IMR-90 (cell line): ENCODE data around the gene ZMIZ1. TPM values are rescaled to one million over a fixed set of nuclear protein-coding genes. Genes with fewer than 3 reads are reported as not detected.

ENCODE experiments used
- ATAC-seq: fragments of 200-7000 bp; cut with Tn5 transposase; 2 replicates; pipeline ENCODE4 v1.9.1; 2020; ENCODE audit warnings: low read depth, mild to moderate bottlenecking, moderate library complexity
- BruUV-seq: library from RNA; stranded (reverse); fragments of 400-500 nt; replicated peaks from 2 replicates; lab custom pipeline; 2021; lab: Mats Ljungman, UMichigan
- CTCF ChIA-PET: fragments of 300-600 bp; formaldehyde crosslinking; extraction: SDS; loops from one replicate; lab custom pipeline; 2021; ENCODE audit warnings: antibody characterized with exemption; lab: Yijun Ruan, JAX
- POLR2A ChIA-PET: fragments of 300-600 bp; sonication (Branson Sonifier 250); formaldehyde crosslinking; loops from one replicate; lab custom pipeline; 2022; ENCODE audit warnings: antibody characterized with exemption; ENCODE audit not compliant: unreplicated experiment; lab: Charles Lee
- DNase-seq: peaks from one replicate; pipeline ENCODE4 v3.0.0; 2013
- H2AFZ ChIP-seq: replicated peaks from 2 replicates; pipeline ENCODE3; 2013; ENCODE audit warnings: low read length, mild to moderate bottlenecking; ENCODE audit not compliant: poor library complexity
- H2AK5ac ChIP-seq: 2 replicates; pipeline ENCODE4 v1.6.1; 2013; ENCODE audit warnings: low read depth, low read length, inconsistent platforms
- H2AK9ac ChIP-seq: replicated peaks from 2 replicates; pipeline ENCODE3; 2013; ENCODE audit warnings: mild to moderate bottlenecking, low read depth, low read length, moderate library complexity; ENCODE audit not compliant: poor library complexity
- H2BK120ac ChIP-seq: 2 replicates; pipeline ENCODE4 v1.6.1; 2013; ENCODE audit warnings: low read depth, low read length, inconsistent platforms
- H2BK15ac ChIP-seq: 3 replicates; pipeline ENCODE4 v1.6.1; 2013; ENCODE audit warnings: low read depth, low read length, inconsistent platforms
- H2BK20ac ChIP-seq: 2 replicates; pipeline ENCODE4 v1.6.1; 2013; ENCODE audit warnings: low read depth, mild to moderate bottlenecking, inconsistent platforms, low read length, moderate library complexity
- H2BK5ac ChIP-seq: 2 replicates; pipeline ENCODE4 v1.6.1; 2013; ENCODE audit warnings: mild to moderate bottlenecking, low read depth, low read length, inconsistent platforms; ENCODE audit not compliant: poor library complexity, severe bottlenecking
- H3K14ac ChIP-seq: replicated peaks from 2 replicates; pipeline ENCODE4 v1.6.1; 2013; ENCODE audit warnings: low read depth, low read length, inconsistent platforms
- H3K18ac ChIP-seq: 2 replicates; pipeline ENCODE4 v1.6.1; 2013; ENCODE audit warnings: low read depth, low read length, control low read depth
- H3K23ac ChIP-seq: 2 replicates; pipeline ENCODE4 v1.6.1; 2013; ENCODE audit warnings: low read depth, low read length, inconsistent platforms
- H3K27ac ChIP-seq: 2 replicates; pipeline ENCODE4 v1.5.1; 2013; ENCODE audit warnings: mild to moderate bottlenecking, control low read depth, low read length; ENCODE audit not compliant: insufficient read depth
- H3K27me3 ChIP-seq: 2 replicates; pipeline ENCODE4 v1.6.1; 2013; ENCODE audit warnings: low read length; ENCODE audit not compliant: control insufficient read depth, insufficient read depth
- H3K36me3 ChIP-seq: 2 replicates; pipeline ENCODE4 v1.6.1; 2013; ENCODE audit warnings: low read length, mixed read lengths; ENCODE audit not compliant: control insufficient read depth, insufficient read depth
- H3K4ac ChIP-seq: 2 replicates; pipeline ENCODE4 v1.6.1; 2013; ENCODE audit warnings: low read depth, low read length, inconsistent platforms
- H3K4me1 ChIP-seq: 2 replicates; pipeline ENCODE4 v1.6.1; 2013; ENCODE audit warnings: low read length, mixed read lengths; ENCODE audit not compliant: control insufficient read depth, insufficient read depth
- H3K4me2 ChIP-seq: 2 replicates; pipeline ENCODE4 v1.6.1; 2013; ENCODE audit warnings: low read depth, mild to moderate bottlenecking, control low read depth, low read length, moderate library complexity
- H3K4me3 ChIP-seq: 2 replicates; pipeline ENCODE4 v1.5.1; 2013; ENCODE audit warnings: low read depth, mild to moderate bottlenecking, control low read depth, low read length, moderate library complexity; ENCODE audit not compliant: insufficient read depth
- H3K56ac ChIP-seq: 2 replicates; pipeline ENCODE4 v1.6.1; 2013; ENCODE audit warnings: low read length, inconsistent platforms; ENCODE audit not compliant: insufficient read depth; ENCODE audit errors: extremely low read depth
- H3K79me1 ChIP-seq, 2 experiments: 2 replicates each; pipeline ENCODE4 v1.6.1; 2013; ENCODE audit warnings: low read length in 2 of 2, inconsistent platforms in 1 of 2, low read depth in 1 of 2
- H3K9ac ChIP-seq: 2 replicates; pipeline ENCODE4 v1.6.1; 2013; ENCODE audit warnings: low read depth, low read length, control low read depth
- H3K9me1 ChIP-seq: 2 replicates; pipeline ENCODE4 v1.6.1; 2013; ENCODE audit warnings: low read length, inconsistent platforms; ENCODE audit not compliant: insufficient read depth
- H3K9me3 ChIP-seq: 2 replicates; pipeline ENCODE4 v1.6.1; 2013; ENCODE audit warnings: low read length; ENCODE audit not compliant: control insufficient read depth, insufficient read depth
- H4K20me1 ChIP-seq: 2 replicates; pipeline ENCODE4 v1.6.1; 2013; ENCODE audit warnings: low read length, inconsistent platforms; ENCODE audit not compliant: insufficient read depth
- H4K5ac ChIP-seq: 2 replicates; pipeline ENCODE4 v1.6.1; 2013; ENCODE audit warnings: mild to moderate bottlenecking, low read depth, low read length, control low read depth
- H4K8ac ChIP-seq, 2 experiments: 2 replicates each; pipeline ENCODE4 v1.6.1; 2013; ENCODE audit warnings: low read depth in 2 of 2, low read length in 2 of 2, control low read depth in 1 of 2, inconsistent platforms in 1 of 2
- H4K91ac ChIP-seq: 2 replicates; pipeline ENCODE4 v1.6.1; 2013; ENCODE audit warnings: low read depth, low read length, inconsistent platforms; ENCODE audit not compliant: insufficient read depth
- BHLHE40 ChIP-seq: fragments of 150-350 bp; IDR thresholded peaks from 2 replicates; pipeline ENCODE4 v1.6.1; 2016; ENCODE audit warnings: mild to moderate bottlenecking, low read depth, low read length
- CEBPB ChIP-seq: IDR thresholded peaks from 2 replicates; pipeline ENCODE4 v1.6.1; 2012; ENCODE audit warnings: low read depth, low read length, improper control_type of control experiment
- FOS ChIP-seq: fragments of 150-350 bp; IDR thresholded peaks from 2 replicates; pipeline ENCODE4 v1.6.1; 2016; ENCODE audit warnings: low read depth, low read length
- MAFK ChIP-seq: IDR thresholded peaks from 2 replicates; pipeline ENCODE4 v1.6.1; 2012; ENCODE audit warnings: low read depth, low read length, improper control_type of control experiment
- MAZ ChIP-seq: IDR thresholded peaks from 2 replicates; pipeline ENCODE4 v1.6.1; 2012; ENCODE audit warnings: low read depth, mild to moderate bottlenecking, low read length, improper control_type of control experiment, moderate library complexity, borderline replicate concordance
- MXI1 ChIP-seq: IDR thresholded peaks from 2 replicates; pipeline ENCODE4 v1.6.1; 2012; ENCODE audit warnings: low read depth, mild to moderate bottlenecking, low read length, moderate library complexity, borderline replicate concordance
- WGBS, 2 experiments: methylation state at CpG; one replicate each; pipeline versions ENCODE4 v1.1.5 to v1.1.7; 2013; ENCODE audit warnings: missing lambda C conversion rate in 2 of 2; ENCODE audit not compliant: insufficient read length in 1 of 2; ENCODE audit errors: extremely low coverage in 2 of 2; 5-methylcytosine and 5-hydroxymethylcytosine counted together
- dilution Hi-C: fragments of 300-500 bp; cut with HindIII; formaldehyde crosslinking; loops from one replicate; pipeline ENCODE4 v1.14.3; 2018; ENCODE audit warnings: low sequenced_read_pairs; ENCODE audit not compliant: unreplicated experiment
- in situ Hi-C: fragments of 300-500 bp; cut with MboI; formaldehyde crosslinking; loops from 3 replicates; pipeline ENCODE4 v1.14.3; 2019; ENCODE audit warnings: low sequenced_read_pairs, inconsistent platforms, mixed read lengths
- intact Hi-C: fragments of 100-400 bp; cut with micrococcal nuclease; formaldehyde crosslinking; loops from 2 replicates; pipeline ENCODE4 v1.10.0; 2022
- polyA plus RNA-seq, 3 experiments: library from polyadenylated mRNA; depleted of rRNA; stranded (reverse); fragments of >200 nt; gene quantifications; 2 replicates each; pipeline ENCODE4 v1.2.3, GENCODE V29; 2012; ENCODE audit warnings: low replicate concordance in 1 of 3
- total RNA-seq: library from RNA; depleted of rRNA; stranded (reverse); fragments of >200 nt; gene quantifications from 2 replicates; pipeline ENCODE4 v1.2.3, GENCODE V29; 2012
- TF ChIP-seq, protein P1 (sequence below): fragments of 150-350 bp; IDR thresholded peaks from 2 replicates; pipeline ENCODE4 v1.6.1; 2017; ENCODE audit warnings: mild to moderate bottlenecking, antibody characterized with exemption, low read length, low read depth
- TF ChIP-seq, protein P2 (sequence below): conservative IDR thresholded peaks from 2 replicates; pipeline ENCODE4 v1.5.1; 2012; ENCODE audit warnings: mild to moderate bottlenecking, low read depth, low read length, improper control_type of control experiment

The ZMIZ1 gene
- total and polyA plus RNA-seq, 2 of the 4 experiments (the other 2 are of a cell fraction): 6.6 to 48.7 TPM

DNA sequence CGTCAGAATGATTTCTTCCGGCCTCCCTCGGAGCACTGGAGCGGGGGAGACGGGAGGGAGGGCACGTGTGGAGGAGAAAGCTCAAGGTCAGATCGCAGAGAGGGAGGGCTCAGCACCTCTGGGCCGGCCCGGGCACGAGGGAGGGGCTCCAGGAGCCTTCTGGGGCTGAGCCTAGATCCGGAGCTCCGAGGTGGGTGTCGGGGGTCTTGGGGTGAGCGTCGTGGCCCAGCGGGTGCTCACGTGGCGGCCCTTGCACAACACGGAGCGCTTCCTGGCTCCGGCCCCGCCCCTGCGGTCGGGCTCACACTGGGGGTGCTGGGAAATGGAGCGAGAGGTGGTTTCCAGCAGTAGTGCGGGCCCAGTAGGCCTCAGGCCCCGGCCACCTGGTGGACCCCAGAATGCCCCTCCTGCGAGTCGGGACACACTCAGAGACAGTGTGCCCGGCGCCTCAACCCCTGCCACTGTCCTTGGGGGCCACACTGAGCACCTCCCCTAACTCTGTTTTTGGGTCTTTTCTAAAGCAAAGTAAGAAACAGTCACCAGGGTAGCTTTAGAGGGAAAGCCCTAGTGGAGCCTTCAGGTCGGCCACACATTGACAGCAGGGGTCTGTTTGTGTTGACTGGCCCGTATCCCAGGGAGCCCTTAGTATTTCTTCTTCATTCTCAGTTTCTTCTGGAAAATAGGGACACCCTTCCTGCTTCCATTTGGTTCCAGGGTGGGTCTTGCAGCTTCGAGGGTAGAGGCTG, 279.3 kb downstream of the ZMIZ1 start:
- Histone ChIP-seq H3K18ac (peak overlapping the region; percentile 66; the same call in 1 of the 2 replicates), H3K4me2 (peak overlapping the region; percentile 97), H4K20me1 (peaks cover 39% of the 10 kb centered on the region), H4K5ac (peak overlapping the region; percentile 75), H3K4me3 (peak overlapping the region; percentile 90), H2AFZ (peak overlapping the region; percentile 86), H4K8ac (peak overlapping the region; percentile 86 to 87), H3K9me3 (no peaks in the 10 kb centered on the region), H2BK120ac (no peak overlapping the region), H4K91ac (peak overlapping the region; percentile 84), H3K9ac (peak overlapping the region; percentile 90), H3K4ac (peak overlapping the region; percentile 79), H2BK15ac (0 out of 3 replicates have a peak overlapping the region, but pooled peaks have one; percentile 0), H3K9me1 (peaks cover 18% of the 10 kb centered on the region), H3K56ac (peak overlapping the region; percentile 44), H3K14ac (peak overlapping the region; percentile 94), H2BK20ac (no peak overlapping the region), H3K27me3 (no peaks in the 10 kb centered on the region), H2AK5ac (peak overlapping the region; percentile 82), H3K23ac (peak overlapping the region; percentile 89), H3K36me3 (peaks cover 37% of the 10 kb centered on the region), H2AK9ac (peak overlapping the region; percentile 95), H2BK5ac (peak overlapping the region; percentile 59), H3K4me1 (peaks cover 15% of the 10 kb centered on the region), H3K27ac (peak overlapping the region; percentile 70), H3K79me1 (peaks cover 25 to 42% of the 10 kb centered on the region in 2 experiments)
- TF ChIP-seq MXI1 (peak; percentile 88), CEBPB (peak; percentile 94), MAFK (no peak), BHLHE40 (peak; percentile 55; the same call in 1 of the 2 replicates), MAZ (peak; percentile 89), FOS (no peak)
- TF ChIP-seq, protein P1, sequence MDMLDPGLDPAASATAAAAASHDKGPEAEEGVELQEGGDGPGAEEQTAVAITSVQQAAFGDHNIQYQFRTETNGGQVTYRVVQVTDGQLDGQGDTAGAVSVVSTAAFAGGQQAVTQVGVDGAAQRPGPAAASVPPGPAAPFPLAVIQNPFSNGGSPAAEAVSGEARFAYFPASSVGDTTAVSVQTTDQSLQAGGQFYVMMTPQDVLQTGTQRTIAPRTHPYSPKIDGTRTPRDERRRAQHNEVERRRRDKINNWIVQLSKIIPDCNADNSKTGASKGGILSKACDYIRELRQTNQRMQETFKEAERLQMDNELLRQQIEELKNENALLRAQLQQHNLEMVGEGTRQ: peak; percentile 67
- TF ChIP-seq, protein P2, sequence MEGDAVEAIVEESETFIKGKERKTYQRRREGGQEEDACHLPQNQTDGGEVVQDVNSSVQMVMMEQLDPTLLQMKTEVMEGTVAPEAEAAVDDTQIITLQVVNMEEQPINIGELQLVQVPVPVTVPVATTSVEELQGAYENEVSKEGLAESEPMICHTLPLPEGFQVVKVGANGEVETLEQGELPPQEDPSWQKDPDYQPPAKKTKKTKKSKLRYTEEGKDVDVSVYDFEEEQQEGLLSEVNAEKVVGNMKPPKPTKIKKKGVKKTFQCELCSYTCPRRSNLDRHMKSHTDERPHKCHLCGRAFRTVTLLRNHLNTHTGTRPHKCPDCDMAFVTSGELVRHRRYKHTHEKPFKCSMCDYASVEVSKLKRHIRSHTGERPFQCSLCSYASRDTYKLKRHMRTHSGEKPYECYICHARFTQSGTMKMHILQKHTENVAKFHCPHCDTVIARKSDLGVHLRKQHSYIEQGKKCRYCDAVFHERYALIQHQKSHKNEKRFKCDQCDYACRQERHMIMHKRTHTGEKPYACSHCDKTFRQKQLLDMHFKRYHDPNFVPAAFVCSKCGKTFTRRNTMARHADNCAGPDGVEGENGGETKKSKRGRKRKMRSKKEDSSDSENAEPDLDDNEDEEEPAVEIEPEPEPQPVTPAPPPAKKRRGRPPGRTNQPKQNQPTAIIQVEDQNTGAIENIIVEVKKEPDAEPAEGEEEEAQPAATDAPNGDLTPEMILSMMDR: no peak
- WGBS, 2 experiments: 0% methylated on average over 8 of the region's 34 CpGs; no CpG with 5 or more reads in 1 of the 2 experiments
- dilution Hi-C loops (no loop called here), intact Hi-C loops (no loop called here), in situ Hi-C loops (no loop called here)
- peak; percentile 50 for ATAC-seq
- no TSS peak for BruUV-seq
- ChIA-PET CTCF (no interaction called here), POLR2A (no interaction called here)
- peak; percentile 69 for DNase-seq
